CD4-positive, alpha-beta T cell (primary cell): Measurements from ENCODE around the gene RFC4. TPM values are rescaled to one million over a fixed set of nuclear protein-coding genes. Genes with fewer than 3 reads are reported as not detected.

Experiments
- ATAC-seq: fragments of 200-7000 bp; cut with Tn5 transposase; one replicate; pipeline ENCODE4 v1.10.0; 2022; ENCODE audit warnings: mild to moderate bottlenecking; ENCODE audit not compliant: poor library complexity
- CTCF ChIA-PET: fragments of 350-600 bp; sonication (Branson Sonifier 250); formaldehyde crosslinking; loops from one replicate; lab custom pipeline; 2021; ENCODE audit warnings: antibody characterized with exemption, inconsistent platforms; lab: Charles Lee
- POLR2A ChIA-PET: fragments of 350-600 bp; sonication (Branson Sonifier 250); formaldehyde crosslinking; loops from one replicate; lab custom pipeline; 2021; ENCODE audit warnings: antibody characterized with exemption, inconsistent platforms; lab: Charles Lee
- DNase-seq, 14 experiments: peaks; one replicate each; pipeline ENCODE4 v3.0.0-alpha.2; 2013 to 2020; ENCODE audit warnings: mixed read lengths in 2 of 14
- H3K27ac ChIP-seq, 2 donors: one replicate each; pipeline versions ENCODE4 v1.5.1 to v1.7.0; 2013; ENCODE audit warnings: low read length in 2 of 2, low read depth in 1 of 2, mild to moderate bottlenecking in 1 of 2
- H3K27me3 ChIP-seq, 2 experiments: 1 replicate in 1 of 2; 2 replicates in 1 of 2; pipeline versions ENCODE4 v1.6.1 to v1.7.0; 2013; ENCODE audit warnings: low read length in 2 of 2, control low read depth in 1 of 2, mild to moderate bottlenecking in 1 of 2, moderate library complexity in 1 of 2; ENCODE audit not compliant: insufficient read depth in 2 of 2, control insufficient read depth in 1 of 2
- H3K36me3 ChIP-seq: one replicate; pipeline ENCODE4 v1.6.1; 2013; ENCODE audit warnings: low read length, control low read depth; ENCODE audit not compliant: insufficient read depth
- H3K4me1 ChIP-seq: one replicate; pipeline ENCODE4 v1.6.1; 2013; ENCODE audit warnings: low read length, control low read depth; ENCODE audit not compliant: insufficient read depth
- H3K4me3 ChIP-seq: one replicate; pipeline ENCODE4 v1.5.1; 2013; ENCODE audit warnings: mild to moderate bottlenecking, low read length, moderate library complexity
- H3K9me3 ChIP-seq, 2 experiments: 1 replicate in 1 of 2; 2 replicates in 1 of 2; pipeline versions ENCODE4 v1.6.1 to v1.7.0; 2013; ENCODE audit warnings: low read length in 2 of 2, mild to moderate bottlenecking in 2 of 2, control low read depth in 1 of 2, moderate library complexity in 1 of 2; ENCODE audit not compliant: control insufficient read depth in 1 of 2, insufficient read depth in 1 of 2
- H3K27ac Mint-ChIP-seq: one replicate; pipeline ENCODE4 v1.8.0; 2020; ENCODE audit warnings: mixed read lengths
- H3K27me3 Mint-ChIP-seq: one replicate; pipeline ENCODE4 v1.8.0; 2021; ENCODE audit warnings: mixed read lengths
- H3K36me3 Mint-ChIP-seq: one replicate; pipeline ENCODE4 v1.8.0; 2021; ENCODE audit warnings: low read depth, mixed read lengths
- H3K4me1 Mint-ChIP-seq: one replicate; pipeline ENCODE4 v1.8.0; 2021; ENCODE audit warnings: low read depth, mixed read lengths
- H3K4me3 Mint-ChIP-seq: one replicate; pipeline ENCODE4 v1.8.0; 2020; ENCODE audit warnings: mild to moderate bottlenecking, mixed read lengths
- H3K9me3 Mint-ChIP-seq: one replicate; pipeline ENCODE4 v1.8.0; 2020; ENCODE audit warnings: mixed read lengths
- intact Hi-C, 2 experiments: fragments of 100-400 bp; cut with DNase I in 1 of 2; cut with micrococcal nuclease in 1 of 2; formaldehyde crosslinking; loops; one replicate each; pipeline versions ENCODE4 v1.15.1 to v1.9.0; 2023 to 2025; cut with DNase I, micrococcal nuclease
- total RNA-seq, 174 experiments: library from RNA in 2 of 174; stranded (reverse) in 2 of 174; gene quantifications; one replicate each; pipeline ENCODE4 v1.2.3 and lab custom pipeline; 2021 to 2026
- TF ChIP-seq, protein P1 (sequence below): fragments of 200-600 bp; IDR thresholded peaks from one replicate; pipeline ENCODE4 v1.8.0; 2022; ENCODE audit warnings: antibody characterized with exemption, mild to moderate bottlenecking

RFC4 gene
- total RNA-seq, 2 experiments from 2014 or later: 8.6 to 12.6 TPM

DNA sequence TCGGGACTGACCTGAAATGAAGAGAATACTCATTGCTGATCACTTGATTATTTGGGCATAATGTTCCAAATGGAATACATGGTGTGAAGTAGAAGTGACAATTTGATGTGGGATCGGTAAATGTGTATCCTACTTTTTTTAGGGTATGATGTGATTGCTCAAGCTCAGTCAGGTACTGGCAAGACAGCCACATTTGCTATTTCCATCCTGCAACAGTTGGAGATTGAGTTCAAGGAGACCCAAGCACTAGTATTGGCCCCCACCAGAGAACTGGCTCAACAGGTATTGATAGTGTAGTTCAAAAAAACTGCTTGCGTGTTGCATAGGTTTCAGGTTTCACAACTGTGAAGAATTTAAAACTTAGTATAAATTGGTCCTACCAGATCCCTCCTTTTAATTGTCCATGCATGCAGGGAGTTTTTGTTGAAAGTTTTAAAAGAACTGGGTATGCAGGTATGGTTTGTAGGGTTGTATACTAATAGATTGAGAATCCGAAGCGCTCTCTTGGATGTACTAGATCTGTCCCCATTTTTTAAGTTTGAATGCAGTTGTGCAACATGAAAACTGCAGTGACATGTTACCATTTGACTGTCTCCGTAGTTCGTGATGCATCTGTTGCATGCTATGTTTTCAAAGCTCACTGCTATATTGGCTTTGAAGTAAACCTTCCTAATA is 21.3 kb downstream of the RFC4 start:
- peak in 1 of 14 experiments; percentile 12 for DNase-seq
- no peak for ATAC-seq
- H3K9me3 ChIP-seq: no peaks in the 10 kb centered on the region
- H3K27me3 ChIP-seq: no peaks in the 10 kb centered on the region
- CTCF ChIA-PET: interaction anchor here (1.1 kb wide), 1 partner anchor 13 kb away, joined by 3 read pairs; no protein-coding TSS in a partner anchor
- H3K27me3 Mint-ChIP-seq: peaks cover 5% of the 10 kb centered on the region
- no peaks in the 10 kb centered on the region for H3K9me3 Mint-ChIP-seq
- H3K27ac Mint-ChIP-seq: peak overlapping the region; percentile 96
- H3K36me3 Mint-ChIP-seq: peaks cover 77% of the 10 kb centered on the region
- H3K4me3 Mint-ChIP-seq: peak overlapping the region; percentile 95
- peaks cover 74% of the 10 kb centered on the region for H3K4me1 Mint-ChIP-seq
- peaks cover 60% of the 10 kb centered on the region for H3K36me3 ChIP-seq
- H3K4me3 ChIP-seq: peak overlapping the region; percentile 92
- peak overlapping the region; percentile 96 to 99 for H3K27ac ChIP-seq
- POLR2A ChIA-PET: interaction anchor here (0.8 to 3.7 kb wide), 17 partner anchors 13 to 1198 kb away, joined by 3 to 164 read pairs (median 12); partner anchors contain the start of genes DNAJB11, RFC4, SENP2 and TRA2B
- intact Hi-C loops: loop anchor here (1.0 to 5.0 kb wide), 4 partner anchors 21 to 848 kb away; partner anchors contain the start of genes TRA2B (in 2 of the 2), RFC4 (in 1 of the 2) and RPL39L (in 1 of the 2)
- TF ChIP-seq, protein P1, sequence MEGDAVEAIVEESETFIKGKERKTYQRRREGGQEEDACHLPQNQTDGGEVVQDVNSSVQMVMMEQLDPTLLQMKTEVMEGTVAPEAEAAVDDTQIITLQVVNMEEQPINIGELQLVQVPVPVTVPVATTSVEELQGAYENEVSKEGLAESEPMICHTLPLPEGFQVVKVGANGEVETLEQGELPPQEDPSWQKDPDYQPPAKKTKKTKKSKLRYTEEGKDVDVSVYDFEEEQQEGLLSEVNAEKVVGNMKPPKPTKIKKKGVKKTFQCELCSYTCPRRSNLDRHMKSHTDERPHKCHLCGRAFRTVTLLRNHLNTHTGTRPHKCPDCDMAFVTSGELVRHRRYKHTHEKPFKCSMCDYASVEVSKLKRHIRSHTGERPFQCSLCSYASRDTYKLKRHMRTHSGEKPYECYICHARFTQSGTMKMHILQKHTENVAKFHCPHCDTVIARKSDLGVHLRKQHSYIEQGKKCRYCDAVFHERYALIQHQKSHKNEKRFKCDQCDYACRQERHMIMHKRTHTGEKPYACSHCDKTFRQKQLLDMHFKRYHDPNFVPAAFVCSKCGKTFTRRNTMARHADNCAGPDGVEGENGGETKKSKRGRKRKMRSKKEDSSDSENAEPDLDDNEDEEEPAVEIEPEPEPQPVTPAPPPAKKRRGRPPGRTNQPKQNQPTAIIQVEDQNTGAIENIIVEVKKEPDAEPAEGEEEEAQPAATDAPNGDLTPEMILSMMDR: no peak
- H3K4me1 ChIP-seq: peaks cover 37% of the 10 kb centered on the region

DNA sequence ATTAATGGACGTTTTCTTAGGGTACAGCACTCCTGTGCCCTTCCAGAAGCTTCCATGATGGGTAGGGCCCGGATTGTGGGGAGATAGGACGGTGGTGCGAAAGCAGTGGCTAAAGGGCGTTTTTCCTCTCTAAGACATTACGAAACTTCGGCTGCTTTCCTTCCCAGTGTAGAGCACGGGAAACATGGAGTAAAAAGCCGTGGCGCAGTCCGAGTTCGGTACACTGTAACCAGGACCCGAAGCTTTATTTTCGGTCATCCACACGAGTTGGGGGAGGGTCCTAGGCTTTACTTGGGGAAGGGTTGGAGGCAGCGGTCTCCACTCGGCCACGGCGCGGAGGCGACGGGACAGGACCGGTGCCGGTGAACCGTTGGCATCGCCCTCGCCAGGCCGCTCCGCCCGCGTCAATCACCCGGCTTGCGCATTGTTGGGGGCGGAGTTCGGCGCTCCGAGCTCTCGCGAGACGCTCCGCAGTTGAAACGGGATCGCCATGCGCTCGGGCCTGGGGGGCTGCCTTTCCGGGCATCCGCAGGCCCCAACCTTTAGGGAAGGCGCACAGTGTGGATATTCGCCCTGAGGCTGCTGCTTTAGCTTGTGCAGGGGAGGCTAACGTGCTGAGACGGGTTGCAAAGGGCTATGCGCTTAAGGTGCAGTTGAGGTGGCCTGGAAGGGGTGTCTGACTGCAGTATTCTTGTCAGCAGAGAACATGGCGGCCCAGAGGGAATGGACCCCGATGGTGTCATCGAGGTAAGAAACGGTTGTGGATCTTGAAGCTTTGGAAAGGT is 22.4 kb downstream of the RFC4 start:
- peaks cover 66% of the 10 kb centered on the region for H3K4me1 Mint-ChIP-seq
- ChIA-PET POLR2A (interaction anchor here (0.6 to 3.7 kb wide), 51 partner anchors 8 to 1198 kb away, joined by 3 to 164 read pairs (median 6); partner anchors contain the start of genes BCL6, DNAJB11, RFC4 and RPL39L), CTCF (interaction anchor here (0.6 to 1.8 kb wide), 6 partner anchors 14 to 841 kb away, joined by 3 to 5 read pairs (median 3); no protein-coding TSS in a partner anchor)
- peaks cover 49% of the 10 kb centered on the region for H3K36me3 ChIP-seq
- ATAC-seq: peak; percentile 71
- peaks cover 37% of the 10 kb centered on the region for H3K4me1 ChIP-seq
- DNase-seq: peak; percentile 73 to 91 (median 78)
- peaks cover 67% of the 10 kb centered on the region for H3K36me3 Mint-ChIP-seq
- H3K9me3 Mint-ChIP-seq: no peaks in the 10 kb centered on the region
- H3K9me3 ChIP-seq: no peaks in the 10 kb centered on the region
- peaks cover 5% of the 10 kb centered on the region for H3K27me3 Mint-ChIP-seq
- no peaks in the 10 kb centered on the region for H3K27me3 ChIP-seq
- intact Hi-C loops: loop anchor here (1.0 to 5.0 kb wide), 5 partner anchors 22 to 847 kb away; partner anchors contain the start of genes DNAJB11 (in 2 of the 2), RFC4 (in 1 of the 2), RPL39L (in 1 of the 2) and TRA2B (in 1 of the 2)
- TF ChIP-seq, protein P1: no peak
- peak overlapping the region; percentile 95 for H3K4me3 Mint-ChIP-seq
- peak overlapping the region; percentile 92 for H3K4me3 ChIP-seq
- peak overlapping the region; percentile 96 to 99 for H3K27ac ChIP-seq
- peak overlapping the region; percentile 96 for H3K27ac Mint-ChIP-seq
